HG02943 (cell line): ENCODE measurements around the gene EEF2KMT.
"Not testable (repeated sequence)": the region's sequence is repeated elsewhere in the genome, so short reads cannot be mapped to it uniquely, and the experiment has no call there.

Source experiments
- ATAC-seq: cut with Tn5 transposase; IDR thresholded peaks from one replicate; pipeline ENCODE4 v1.9.1; 2021; ENCODE audit warnings: mild to moderate bottlenecking, low read depth, moderate library complexity; ENCODE audit not compliant: unreplicated experiment

EEF2KMT gene

GRCh38 chr16:5045499-5046115 lies 52.0 kb downstream of the EEF2KMT start:
- no peak for ATAC-seq

GRCh38 chr16:5044581-5044980 lies 53.0 kb downstream of the EEF2KMT start:
- ATAC-seq = not testable (repeated sequence)

GRCh38 chr16:5044011-5044540 lies 53.5 kb downstream of the EEF2KMT start:
- no peak for ATAC-seq

- no peak for ATAC-seq
Measured at GRCh38 chr16:5042574-5043171, 54.9 kb downstream of the EEF2KMT start.

- ATAC-seq = peak; percentile 75
Measured at GRCh38 chr16:5041600-5042133, 55.9 kb downstream of the EEF2KMT start.

GRCh38 chr16:5040451-5040850 lies 57.1 kb downstream of the EEF2KMT start:
- no peak for ATAC-seq

GRCh38 chr16:5036228-5037156 lies 61.1 kb downstream of the EEF2KMT start:
- no peak for ATAC-seq

- ATAC-seq = no peak
Measured at GRCh38 chr16:5035909-5036227, 61.7 kb downstream of the EEF2KMT start.
